Spleen (tissue), 11 donors: ENCODE measurements around the gene RFFL. TPM values are rescaled to one million over a fixed set of nuclear protein-coding genes. Genes with fewer than 3 reads are reported as not detected.
"Not testable (repeated sequence)": the region's sequence is repeated elsewhere in the genome, so short reads cannot be mapped to it uniquely, and the experiment has no call there.

Experiments used
- DNase-seq: peaks from one replicate; pipeline ENCODE4 v3.0.0-alpha.2; 2020
- H3K27ac ChIP-seq, 8 donors: fragments of 200-600 bp; sonication (generic) in 7 of 8; 1 replicate in 4 of 8; 2 replicates in 4 of 8; pipeline versions ENCODE4 v1.5.0 to v1.8.0; 2016 to 2021; ENCODE audit warnings: inconsistent platforms in 4 of 8, mild to moderate bottlenecking in 4 of 8, moderate library complexity in 1 of 8
- H3K27me3 ChIP-seq, 7 donors: fragments of 200-600 bp; sonication (generic) in 6 of 7; replicated peaks in 1 of 7; 1 replicate in 4 of 7; 2 replicates in 3 of 7; pipeline versions ENCODE4 v1.5.0 to v1.8.0; 2016 to 2021; ENCODE audit warnings: inconsistent platforms in 3 of 7, mild to moderate bottlenecking in 1 of 7
- H3K36me3 ChIP-seq, 6 donors: fragments of 200-600 bp; sonication (generic) in 5 of 6; 1 replicate in 4 of 6; 2 replicates in 2 of 6; pipeline versions ENCODE4 v1.5.0 to v1.8.0; 2016 to 2021; ENCODE audit warnings: inconsistent platforms in 2 of 6
- H3K4me1 ChIP-seq, 6 donors: fragments of 200-600 bp; sonication (generic) in 5 of 6; 1 replicate in 3 of 6; 2 replicates in 3 of 6; pipeline versions ENCODE4 v1.5.0 to v1.8.0; 2016 to 2021; ENCODE audit warnings: inconsistent platforms in 3 of 6
- H3K4me3 ChIP-seq, 8 donors: fragments of 200-600 bp; sonication (generic) in 7 of 8; 1 replicate in 4 of 8; 2 replicates in 4 of 8; pipeline versions ENCODE4 v1.5.0 to v1.8.0; 2016 to 2021; ENCODE audit warnings: inconsistent platforms in 4 of 8, mild to moderate bottlenecking in 4 of 8, moderate library complexity in 2 of 8
- H3K9me3 ChIP-seq, 8 donors: fragments of 200-600 bp; sonication (generic) in 7 of 8; 1 replicate in 4 of 8; 2 replicates in 4 of 8; pipeline versions ENCODE4 v1.5.0 to v1.8.0; 2016 to 2021; ENCODE audit warnings: inconsistent platforms in 4 of 8
- POLR2A ChIP-seq, 3 donors: fragments of 450-650 bp; IDR thresholded peaks; one replicate each; pipeline ENCODE4 v1.5.1; 2017; ENCODE audit warnings: antibody characterized with exemption in 3 of 3, mild to moderate bottlenecking in 1 of 3
- POLR2AphosphoS5 ChIP-seq, 3 donors: sonication (generic); formaldehyde crosslinking; IDR thresholded peaks; one replicate each; pipeline ENCODE4 v1.5.1; 2017; ENCODE audit warnings: antibody characterized with exemption in 3 of 3
- WGBS, 5 donors: extraction: QIAGEN DNeasy Blood & Tissue Kit in 3 of 5; methylation state at CpG; one replicate each; pipeline versions ENCODE4 v1.1.5 to v1.1.7; 2013 to 2018; 5-methylcytosine and 5-hydroxymethylcytosine counted together
- intact Hi-C: fragments of 100-400 bp; cut with DNase I; formaldehyde crosslinking; loops from one replicate; pipeline ENCODE4 v1.15.0; 2023; ENCODE audit warnings: low total_unique reads
- polyA plus RNA-seq, 3 donors: library from polyadenylated mRNA; stranded (reverse); fragments of 200-250 nt; gene quantifications; one replicate each; pipeline ENCODE4 v1.2.1, GENCODE V29; 2013
- total RNA-seq, 7 donors: library from RNA; depleted of rRNA in 3 of 7; stranded (reverse); fragments of >200 nt in 3 of 7; fragmentation: NEBNext Ultra II Directional in 4 of 7; extraction: Animal tissue kit (Norgen Biotek cat#: 25700) in 4 of 7; gene quantifications; one replicate each; pipeline versions ENCODE4 v1.1.0 to v1.2.1, GENCODE V29; 2016 to 2021
- TF ChIP-seq, protein P1 (sequence below), 11 experiments: fragments of 200-600 bp in 7 of 11; fragments of 450-650 bp in 4 of 11; sonication (generic) in 4 of 11; IDR thresholded peaks in 8 of 11; conservative IDR thresholded peaks in 3 of 11; 1 replicate in 7 of 11; 2 replicates in 4 of 11; pipeline versions ENCODE4 v1.4.0 to v1.8.0; 2016 to 2021; ENCODE audit warnings: antibody characterized with exemption in 11 of 11, inconsistent platforms in 4 of 11, mild to moderate bottlenecking in 1 of 11
- donor health status: healthy with polysubstance abuse.
- donor health status: DM: no; HTN: no; CAD: no; lungs with moderate emphysema.
- donor health status: DM: no; HTN: no; CAD: no.
- donor health status: Bipolar disorder and iron deficiency.
- donor health status: healthy.
- donor health status: DM: no; HTN: no; CAD: no.
- donor health status: DM: yes; HTN: yes; CAD: no.

Gene RFFL
- total and polyA plus RNA-seq, 10 donors, result 5.7 to 39.7 (median 32.6) TPM

DNA sequence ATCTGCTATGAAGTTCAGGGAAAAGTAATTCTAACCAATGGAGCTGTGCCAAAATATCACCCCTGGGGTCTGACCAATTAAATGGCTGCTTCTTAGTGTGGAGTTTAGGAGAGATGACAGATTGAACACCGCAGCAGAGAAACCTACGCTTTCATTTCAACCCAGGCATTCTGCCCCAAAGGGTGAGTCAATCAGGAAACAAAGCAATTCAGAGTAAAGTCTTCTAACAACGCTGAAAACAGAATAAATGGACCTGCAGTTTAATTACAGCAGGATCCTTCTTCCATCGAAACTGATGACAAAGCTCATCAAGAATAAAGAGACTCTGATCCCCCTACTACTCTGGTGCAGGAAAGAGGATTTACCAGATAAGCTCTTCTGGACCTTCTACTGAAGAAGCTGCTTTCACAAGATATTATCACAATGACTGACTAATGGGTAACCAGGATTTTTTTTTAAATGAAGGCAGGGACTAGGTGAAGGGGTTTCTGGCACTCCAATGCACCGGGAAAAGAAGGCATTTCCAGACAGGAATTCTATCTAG lies 16.7 kb downstream of the RFFL start:
- 60 to 66% (median 64%) methylated on average over 5 of the region's 5 CpGs for WGBS, 5 donors
- H3K4me3 ChIP-seq, result peak overlapping the region in 1 of 8 donors; percentile 41
- H3K27ac ChIP-seq, result peak overlapping the region in 7 of 8 donors; percentile 21 to 89 (median 67)

DNA sequence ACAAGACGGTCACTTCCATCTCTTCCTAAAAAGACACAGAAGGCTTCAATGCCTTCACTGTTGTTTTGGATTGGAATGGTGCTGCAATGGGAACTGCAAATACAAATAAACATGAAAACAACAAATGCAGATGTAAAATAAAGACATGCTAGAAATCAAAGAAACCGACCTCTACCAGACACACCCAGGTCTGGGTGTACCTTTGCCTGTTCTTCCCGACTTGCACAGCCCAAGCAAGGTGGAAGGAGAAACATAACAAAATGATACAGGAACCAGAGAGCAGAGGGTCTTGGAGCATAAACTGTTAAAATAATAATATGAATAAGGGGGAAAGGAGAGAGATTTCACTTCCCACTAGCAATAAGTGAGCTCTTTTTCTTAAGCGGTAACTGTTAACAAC lies 17.3 kb downstream of the RFFL start:
- whole genome bisulfite sequencing, 5 donors, result 57 to 70% (median 63%) methylated on average over 4 of the region's 4 CpGs
- no peaks in the 10 kb centered on the region for H3K9me3 ChIP-seq
- TF ChIP-seq, protein P1, sequence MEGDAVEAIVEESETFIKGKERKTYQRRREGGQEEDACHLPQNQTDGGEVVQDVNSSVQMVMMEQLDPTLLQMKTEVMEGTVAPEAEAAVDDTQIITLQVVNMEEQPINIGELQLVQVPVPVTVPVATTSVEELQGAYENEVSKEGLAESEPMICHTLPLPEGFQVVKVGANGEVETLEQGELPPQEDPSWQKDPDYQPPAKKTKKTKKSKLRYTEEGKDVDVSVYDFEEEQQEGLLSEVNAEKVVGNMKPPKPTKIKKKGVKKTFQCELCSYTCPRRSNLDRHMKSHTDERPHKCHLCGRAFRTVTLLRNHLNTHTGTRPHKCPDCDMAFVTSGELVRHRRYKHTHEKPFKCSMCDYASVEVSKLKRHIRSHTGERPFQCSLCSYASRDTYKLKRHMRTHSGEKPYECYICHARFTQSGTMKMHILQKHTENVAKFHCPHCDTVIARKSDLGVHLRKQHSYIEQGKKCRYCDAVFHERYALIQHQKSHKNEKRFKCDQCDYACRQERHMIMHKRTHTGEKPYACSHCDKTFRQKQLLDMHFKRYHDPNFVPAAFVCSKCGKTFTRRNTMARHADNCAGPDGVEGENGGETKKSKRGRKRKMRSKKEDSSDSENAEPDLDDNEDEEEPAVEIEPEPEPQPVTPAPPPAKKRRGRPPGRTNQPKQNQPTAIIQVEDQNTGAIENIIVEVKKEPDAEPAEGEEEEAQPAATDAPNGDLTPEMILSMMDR (IDR thresholded peaks at IDR 0.05 in 8 of 11, conservative IDR thresholded peaks at IDR 0.05 in 3 of 11), result no peak
- no peak for TF ChIP-seq POLR2A (IDR thresholded peaks at IDR 0.05)
- TF ChIP-seq POLR2AphosphoS5 (IDR thresholded peaks at IDR 0.05), result no peak
- no peak for DNase-seq
- H3K36me3 ChIP-seq, result no peaks in the 10 kb centered on the region
- peaks cover 28 to 92% (median 50%) of the 10 kb centered on the region in 6 donors for H3K4me1 ChIP-seq
- peak overlapping the region in 1 of 8 donors; percentile 41 for H3K4me3 ChIP-seq
- peak overlapping the region in 7 of 8 donors; percentile 21 to 89 (median 67) for H3K27ac ChIP-seq
- H3K27me3 ChIP-seq, result no peaks in the 10 kb centered on the region
- intact Hi-C loops, result no loop called here

More for the DNA sequence above, 16.7 kb downstream of the RFFL start:
- Histone ChIP-seq H3K36me3 (no peaks in the 10 kb centered on the region), H3K27me3 (no peaks in the 10 kb centered on the region), H3K4me1 (peaks cover 33 to 98% (median 56%) of the 10 kb centered on the region in 6 donors), H3K9me3 (no peaks in the 10 kb centered on the region)
- intact Hi-C loops, result no loop called here
- TF ChIP-seq POLR2A (IDR thresholded peaks at IDR 0.05) (no peak), POLR2AphosphoS5 (IDR thresholded peaks at IDR 0.05) (no peak)
- TF ChIP-seq, protein P1 (IDR thresholded peaks at IDR 0.05 in 8 of 11, conservative IDR thresholded peaks at IDR 0.05 in 3 of 11), result no peak
- DNase-seq, result no peak

DNA sequence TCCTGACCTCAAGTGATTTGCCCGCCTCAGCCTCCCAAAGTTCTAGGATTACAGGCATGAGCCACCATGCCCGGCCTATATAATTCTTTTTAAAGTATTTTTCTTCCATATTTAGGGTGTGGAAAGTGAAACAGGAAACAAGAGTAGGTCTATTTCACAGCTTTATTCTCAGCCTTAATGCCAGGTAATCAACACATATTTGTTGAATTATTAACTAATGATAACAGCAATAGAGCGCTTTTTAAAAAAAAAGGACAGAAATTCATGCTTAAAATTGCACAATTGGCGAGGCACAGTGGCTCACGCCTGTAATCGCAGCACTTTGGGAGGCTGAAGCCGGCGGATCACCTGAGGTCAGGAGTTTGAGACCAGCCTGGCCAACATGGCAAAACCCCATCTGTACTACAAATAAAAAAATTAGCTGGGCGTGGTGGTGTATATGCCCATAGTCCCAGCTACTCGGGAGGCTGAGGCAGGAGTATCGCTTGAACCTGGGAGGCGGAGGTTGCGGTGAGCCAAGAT lies 18.0 kb downstream of the RFFL start:
- peaks cover 20 to 85% (median 43%) of the 10 kb centered on the region in 6 donors for H3K4me1 ChIP-seq
- DNase-seq, H3K27me3 ChIP-seq, H3K9me3 ChIP-seq, H3K36me3 ChIP-seq, intact Hi-C loops: not testable (repeated sequence)
- peak overlapping the region; percentile 19 to 89 (median 60) for H3K27ac ChIP-seq
- H3K4me3 ChIP-seq, result peak overlapping the region in 1 of 8 donors; percentile 21
- 85 to 93% (median 89%) methylated on average over 13 of the region's 13 CpGs for WGBS, 5 donors

DNA sequence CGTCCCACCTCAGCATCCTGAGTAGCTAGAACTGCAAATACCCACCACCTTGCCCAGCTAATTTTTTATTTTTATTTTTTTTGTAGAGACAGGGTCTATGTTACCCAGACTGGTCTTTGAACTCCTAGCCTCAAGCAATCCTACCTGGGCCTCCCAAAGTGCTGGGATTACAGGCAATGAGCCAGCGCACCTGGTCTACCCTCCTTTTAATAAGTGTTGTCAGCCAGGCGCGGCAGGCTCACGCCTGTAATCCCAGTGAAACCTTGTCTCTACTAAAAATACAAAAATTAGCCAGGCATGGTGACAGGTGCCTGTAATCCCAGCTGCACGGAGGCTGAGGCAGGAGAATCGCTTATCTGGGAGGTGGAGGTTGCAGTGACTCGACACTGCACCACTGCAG lies 19.3 kb downstream of the RFFL start:
- DNase-seq, result no peak
- TF ChIP-seq, protein P1 (IDR thresholded peaks at IDR 0.05 in 8 of 11, conservative IDR thresholded peaks at IDR 0.05 in 3 of 11), result no peak
- no peak for TF ChIP-seq POLR2AphosphoS5 (IDR thresholded peaks at IDR 0.05)
- TF ChIP-seq POLR2A (IDR thresholded peaks at IDR 0.05), result no peak

More for the DNA sequence above, 19.3 kb downstream of the RFFL start:
- WGBS, 5 donors, result 91 to 96% (median 92%) methylated on average over 8 of the region's 8 CpGs
- intact Hi-C loops, result no loop called here
- H3K4me3 ChIP-seq, result no peak overlapping the region
- no peaks in the 10 kb centered on the region for H3K9me3 ChIP-seq
- peaks cover 15 to 72% (median 34%) of the 10 kb centered on the region in 6 donors for H3K4me1 ChIP-seq
- H3K36me3 ChIP-seq, result no peaks in the 10 kb centered on the region
- peak overlapping the region in 5 of 8 donors; percentile 47 to 89 (median 68) for H3K27ac ChIP-seq
- H3K27me3 ChIP-seq, result no peaks in the 10 kb centered on the region
